ENCODE results near the gene PLA1A. TPM values are rescaled to one million over a fixed set of nuclear protein-coding genes. Genes with fewer than 3 reads are reported as not detected.
"Not testable (repeated sequence)": the region's sequence is repeated elsewhere in the genome, so short reads cannot be mapped to it uniquely, and the experiment has no call there.

Gene PLA1A
- total RNA-seq, 2 donors from 2014 or later, result 6.7 to 11.6 TPM

- H3K9me3 ChIP-seq, result no peaks in the 10 kb centered on the region
- no peaks in the 10 kb centered on the region for H3K4me1 ChIP-seq
- TF ChIP-seq CTCF (IDR thresholded peaks at IDR 0.05), result no peak
- H3K27ac ChIP-seq, result no peak overlapping the region
- H3K27me3 ChIP-seq, result no peaks in the 10 kb centered on the region
- peaks cover 3% of the 10 kb centered on the region for H3K36me3 ChIP-seq
- no peak overlapping the region for H3K4me3 ChIP-seq
- DNase-seq (ENCODE audit: low spot score), result no peak
These were observed 8.4 kb upstream of the PLA1A start for GRCh38 chr3:119589102-119589773.

- Histone ChIP-seq H3K4me3 (no peak overlapping the region), H3K27me3 (no peaks in the 10 kb centered on the region), H3K36me3 (peaks cover 3% of the 10 kb centered on the region), H3K27ac (no peak overlapping the region), H3K4me1 (peaks cover 0 to 7% of the 10 kb centered on the region in 2 donors), H3K9me3 (no peaks in the 10 kb centered on the region)
- TF ChIP-seq CTCF (IDR thresholded peaks at IDR 0.05), result no peak
- DNase-seq (ENCODE audit: low spot score), result no peak
These were observed 7.0 kb upstream of the PLA1A start for GRCh38 chr3:119590706-119591105.

- DNase-seq (ENCODE audit: low spot score), result no peak
- no peak overlapping the region for H3K27ac ChIP-seq
- no peaks in the 10 kb centered on the region for H3K9me3 ChIP-seq
- no peak overlapping the region for H3K4me3 ChIP-seq
- H3K27me3 ChIP-seq, result no peaks in the 10 kb centered on the region
- no peak for TF ChIP-seq CTCF (IDR thresholded peaks at IDR 0.05)
- H3K4me1 ChIP-seq, result peaks cover 0 to 27% of the 10 kb centered on the region in 2 donors
- no peaks in the 10 kb centered on the region for H3K36me3 ChIP-seq
These were observed 4.8 kb upstream of the PLA1A start for GRCh38 chr3:119592861-119593260.

GRCh38 chr3:119594066-119594465 is 3.6 kb upstream of the PLA1A start:
- peaks cover 0 to 39% of the 10 kb centered on the region in 2 donors for H3K4me1 ChIP-seq
- no peak for DNase-seq (ENCODE audit: low spot score)
- no peak overlapping the region for H3K27ac ChIP-seq
- no peaks in the 10 kb centered on the region for H3K36me3 ChIP-seq
- no peaks in the 10 kb centered on the region for H3K27me3 ChIP-seq
- no peak for TF ChIP-seq CTCF (IDR thresholded peaks at IDR 0.05)
- H3K9me3 ChIP-seq, result no peaks in the 10 kb centered on the region
- no peak overlapping the region for H3K4me3 ChIP-seq

- H3K27ac ChIP-seq, H3K27me3 ChIP-seq, H3K4me3 ChIP-seq: not testable (repeated sequence)
These were observed 2.8 kb upstream of the PLA1A start for GRCh38 chr3:119594929-119595328.

GRCh38 chr3:119595639-119596334 is 1.9 kb upstream of the PLA1A start:
- Histone ChIP-seq H3K4me3 (peak overlapping the region; percentile 21 to 33), H3K4me1 (peaks cover 0 to 56% of the 10 kb centered on the region in 2 donors), H3K27me3 (no peaks in the 10 kb centered on the region), H3K27ac (peak overlapping the region; percentile 24 to 36), H3K36me3 (no peaks in the 10 kb centered on the region), H3K9me3 (no peaks in the 10 kb centered on the region)
- no peak for TF ChIP-seq CTCF (IDR thresholded peaks at IDR 0.05)
- DNase-seq (ENCODE audit: low spot score), result no peak

More at GRCh38 chr3:119594929-119595328, 2.8 kb upstream of the PLA1A start:
- H3K4me1 ChIP-seq, result peaks cover 0 to 48% of the 10 kb centered on the region in 2 donors
- H3K36me3 ChIP-seq; H3K9me3 ChIP-seq; DNase-seq (ENCODE audit: low spot score): not testable (repeated sequence)

Data from right atrium auricular region (tissue), 2 donors.